Glomerular visceral epithelial cell (primary cell): ENCODE results near the gene PTPRC.
A peak's percentile ranks its signal among the peaks of the same experiment; 100 is the strongest.

Source experiments
- DNase-seq: peaks from one replicate; pipeline ENCODE4 v3.0.0-alpha.2; 2016; ENCODE audit errors: extremely low spot score

Gene PTPRC

GRCh38 chr1:198620951-198621824, 17.7 kb upstream of the PTPRC start:
- DNase-seq: peak; percentile 55

GRCh38 chr1:198622001-198622400, 16.8 kb upstream of the PTPRC start:
- DNase-seq: no peak

GRCh38 chr1:198623752-198624647, 14.8 kb upstream of the PTPRC start:
- peak; percentile 4 for DNase-seq

- DNase-seq: no peak
Observed at GRCh38 chr1:198624648-198624980, 14.2 kb upstream of the PTPRC start.

- DNase-seq: no peak
Observed at GRCh38 chr1:198627436-198628066, 11.3 kb upstream of the PTPRC start.

GRCh38 chr1:198628067-198628455, 10.8 kb upstream of the PTPRC start:
- DNase-seq: no peak

GRCh38 chr1:198629610-198630009, 9.2 kb upstream of the PTPRC start:
- no peak for DNase-seq

GRCh38 chr1:198630863-198631262, 8.0 kb upstream of the PTPRC start:
- no peak for DNase-seq

- no peak for DNase-seq
Observed at GRCh38 chr1:198631292-198631691, 7.5 kb upstream of the PTPRC start.

GRCh38 chr1:198632007-198632406, 6.8 kb upstream of the PTPRC start:
- no peak for DNase-seq

- no peak for DNase-seq
Observed at GRCh38 chr1:198633675-198634121, 5.1 kb upstream of the PTPRC start.

GRCh38 chr1:198635964-198636363, 2.9 kb upstream of the PTPRC start:
- no peak for DNase-seq

GRCh38 chr1:198636391-198636790, 2.4 kb upstream of the PTPRC start:
- no peak for DNase-seq

- DNase-seq: no peak
Observed at GRCh38 chr1:198637157-198637556, 1.7 kb upstream of the PTPRC start.

GRCh38 chr1:198637916-198638437, 863 bp upstream of the PTPRC start:
- no peak for DNase-seq

- no peak for DNase-seq
Observed at GRCh38 chr1:198638441-198638840, 399 bp upstream of the PTPRC start.

- DNase-seq: no peak
Observed at GRCh38 chr1:198639671-198640143, 867 bp downstream of the PTPRC start.

- DNase-seq: no peak
Observed at GRCh38 chr1:198640174-198640573, 1.3 kb downstream of the PTPRC start.

GRCh38 chr1:198641501-198641900, 2.7 kb downstream of the PTPRC start:
- DNase-seq: no peak

GRCh38 chr1:198641966-198642668, 3.3 kb downstream of the PTPRC start:
- no peak for DNase-seq

- no peak for DNase-seq
Observed at GRCh38 chr1:198642983-198643382, 4.1 kb downstream of the PTPRC start.
